CD4-positive, alpha-beta T cell treated with Interleukin-17A for 4 hours (primary cell): ENCODE results near the gene MRC2.

ENCODE experiments used
- DNase-seq: peaks from one replicate; pipeline ENCODE4 v3.0.0-alpha.2; 2020; ENCODE audit warnings: mixed read lengths

The MRC2 gene

DNA sequence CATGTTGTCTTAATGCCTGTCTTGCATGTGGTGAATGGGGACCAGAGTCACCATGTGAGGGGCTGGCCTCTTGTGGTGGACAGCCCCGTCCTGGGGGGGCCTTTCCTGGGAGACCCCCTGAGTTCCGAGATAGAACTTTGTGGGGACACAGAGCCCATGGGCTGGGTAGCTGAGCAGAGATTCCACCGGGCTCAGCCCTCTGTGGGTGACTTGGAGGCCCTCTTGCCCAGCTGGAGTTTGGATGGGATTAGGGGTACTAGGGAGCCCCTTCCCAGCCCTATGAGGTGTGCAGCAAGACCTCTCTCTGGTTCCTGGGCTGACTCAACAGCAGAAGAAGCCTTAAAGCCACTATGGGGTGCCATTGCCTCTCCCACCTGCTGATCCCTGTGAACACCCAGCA, 38.1 kb downstream of the MRC2 start:
- DNase-seq: no peak

DNA sequence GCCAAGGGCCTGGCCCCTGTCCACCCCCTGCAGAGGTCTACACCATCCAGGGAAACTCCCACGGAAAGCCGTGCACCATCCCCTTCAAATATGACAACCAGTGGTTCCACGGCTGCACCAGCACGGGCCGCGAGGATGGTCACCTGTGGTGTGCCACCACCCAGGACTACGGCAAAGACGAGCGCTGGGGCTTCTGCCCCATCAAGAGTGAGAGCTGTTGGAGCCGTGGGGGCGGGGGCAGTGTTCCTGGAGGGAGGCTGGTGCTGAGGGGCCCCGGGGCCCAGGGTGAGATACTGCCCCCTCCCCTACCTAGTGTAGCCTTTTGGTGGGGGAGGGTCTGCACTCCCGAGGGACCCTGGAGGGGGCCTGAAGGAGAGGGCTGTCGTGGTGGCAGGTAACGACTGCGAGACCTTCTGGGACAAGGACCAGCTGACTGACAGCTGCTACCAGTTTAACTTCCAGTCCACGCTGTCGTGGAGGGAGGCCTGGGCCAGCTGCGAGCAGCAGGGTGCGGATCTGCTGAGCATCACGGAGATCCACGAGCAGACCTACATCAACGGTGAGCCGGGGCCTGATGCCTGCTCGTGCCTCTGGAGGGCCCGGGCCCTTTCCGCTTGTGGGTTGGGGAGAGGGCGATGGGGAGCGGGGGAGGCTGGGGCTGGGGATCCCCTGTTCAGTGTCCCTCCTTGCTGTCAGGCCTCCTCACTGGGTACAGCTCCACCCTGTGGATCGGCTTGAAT, 38.8 kb downstream of the MRC2 start:
- DNase-seq: no peak

- no peak for DNase-seq
These were observed 39.5 kb downstream of the MRC2 start for GRCh38 chr17:62666801-62667591.

GRCh38 chr17:62668091-62668804, 40.8 kb downstream of the MRC2 start:
- DNase-seq: no peak

- DNase-seq: no peak
These were observed 42.8 kb downstream of the MRC2 start for GRCh38 chr17:62670202-62670821.

GRCh38 chr17:62671553-62671952, 44.1 kb downstream of the MRC2 start:
- DNase-seq: no peak

DNA sequence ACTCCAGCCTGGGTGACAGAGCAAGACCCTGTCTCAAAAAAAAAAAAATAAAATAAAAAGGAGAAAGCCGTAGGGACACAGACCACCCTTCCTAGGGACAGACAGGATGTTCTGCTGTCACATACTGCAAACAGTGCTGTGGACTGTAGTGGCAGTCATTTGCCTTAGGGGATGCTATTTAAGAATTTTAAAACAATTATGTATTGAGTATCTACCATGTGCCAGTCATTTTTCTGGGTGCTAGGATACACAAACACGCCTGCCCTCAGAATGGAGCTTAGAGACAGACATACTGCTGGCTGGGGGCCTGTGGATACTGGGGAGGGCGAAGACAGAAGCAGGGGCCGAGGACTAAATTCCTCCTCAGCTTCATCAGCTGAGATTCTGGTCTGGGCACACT, 45.5 kb downstream of the MRC2 start:
- no peak for DNase-seq

GRCh38 chr17:62673614-62674362, 46.3 kb downstream of the MRC2 start:
- no peak for DNase-seq

DNA sequence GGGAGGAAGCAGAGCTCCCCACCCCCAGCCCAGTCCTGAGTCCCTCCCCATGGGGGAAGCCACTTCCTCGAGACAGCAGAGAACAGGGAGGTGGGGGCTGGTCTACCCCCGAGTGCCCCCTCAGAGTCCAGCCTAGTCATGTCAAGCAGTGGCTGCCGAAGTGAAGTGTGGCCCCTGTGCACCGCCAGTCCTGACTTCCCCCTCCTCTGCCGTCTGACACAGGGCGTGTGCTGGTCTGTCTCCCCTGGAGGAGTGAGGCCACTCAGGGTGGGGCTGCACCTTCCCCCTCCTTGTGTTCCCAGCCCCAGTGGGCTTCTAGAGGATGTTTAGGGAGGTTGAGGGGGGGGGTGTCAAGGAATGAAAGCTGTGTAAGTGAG, 46.9 kb downstream of the MRC2 start:
- DNase-seq: no peak

GRCh38 chr17:62674841-62675240, 47.4 kb downstream of the MRC2 start:
- no peak for DNase-seq

DNA sequence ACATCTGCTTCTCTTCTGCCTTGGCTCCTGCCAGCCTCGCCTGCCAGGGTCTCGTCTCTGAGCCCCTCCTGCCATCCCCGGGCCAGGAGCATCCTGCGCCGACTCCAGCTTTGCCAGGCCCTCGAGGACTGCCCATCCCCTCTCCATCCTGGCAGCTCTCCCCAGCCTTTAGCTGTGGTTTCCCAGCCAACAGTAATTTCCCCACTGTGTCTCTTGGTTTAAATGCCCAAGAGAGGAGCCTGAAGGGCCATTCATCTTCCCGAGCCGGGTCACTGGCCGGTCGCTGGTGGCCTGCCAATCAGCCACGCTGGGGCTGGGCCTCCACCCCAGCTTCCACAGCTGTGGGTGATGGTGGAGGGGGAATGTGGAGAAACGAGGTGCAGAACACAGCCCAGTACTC, 47.8 kb downstream of the MRC2 start:
- DNase-seq: no peak

GRCh38 chr17:62675701-62676100, 48.2 kb downstream of the MRC2 start:
- no peak for DNase-seq

- no peak for DNase-seq
These were observed 48.9 kb downstream of the MRC2 start for GRCh38 chr17:62676231-62676943.

DNA sequence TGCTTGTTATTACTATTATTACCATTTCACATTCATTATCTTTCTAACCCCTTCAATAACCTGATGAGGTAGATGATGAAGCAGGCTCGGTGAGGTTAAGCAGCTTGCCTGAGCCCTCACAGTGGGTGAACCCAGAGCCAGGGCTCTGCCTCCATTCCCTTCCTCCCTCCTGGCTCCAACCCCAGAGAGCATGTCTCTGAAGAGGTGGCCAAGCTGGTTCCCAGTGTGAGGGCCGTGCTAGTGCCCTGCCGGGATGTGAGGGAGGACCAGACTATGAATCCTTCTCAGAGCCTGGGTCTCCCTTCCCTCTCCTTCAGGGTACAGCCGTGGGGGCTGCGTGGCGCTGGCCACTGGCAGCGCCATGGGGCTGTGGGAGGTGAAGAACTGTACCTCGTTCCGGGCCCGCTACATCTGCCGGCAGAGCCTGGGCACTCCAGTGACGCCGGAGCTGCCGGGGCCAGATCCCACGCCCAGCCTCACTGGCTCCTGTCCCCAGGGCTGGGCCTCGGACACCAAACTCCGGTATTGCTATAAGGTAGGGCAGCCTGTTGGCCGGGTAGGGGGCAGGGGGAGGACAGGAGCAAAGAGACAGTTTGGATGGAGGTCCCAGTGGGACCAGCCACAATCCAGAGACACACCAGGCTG, 49.6 kb downstream of the MRC2 start:
- DNase-seq: no peak

DNA sequence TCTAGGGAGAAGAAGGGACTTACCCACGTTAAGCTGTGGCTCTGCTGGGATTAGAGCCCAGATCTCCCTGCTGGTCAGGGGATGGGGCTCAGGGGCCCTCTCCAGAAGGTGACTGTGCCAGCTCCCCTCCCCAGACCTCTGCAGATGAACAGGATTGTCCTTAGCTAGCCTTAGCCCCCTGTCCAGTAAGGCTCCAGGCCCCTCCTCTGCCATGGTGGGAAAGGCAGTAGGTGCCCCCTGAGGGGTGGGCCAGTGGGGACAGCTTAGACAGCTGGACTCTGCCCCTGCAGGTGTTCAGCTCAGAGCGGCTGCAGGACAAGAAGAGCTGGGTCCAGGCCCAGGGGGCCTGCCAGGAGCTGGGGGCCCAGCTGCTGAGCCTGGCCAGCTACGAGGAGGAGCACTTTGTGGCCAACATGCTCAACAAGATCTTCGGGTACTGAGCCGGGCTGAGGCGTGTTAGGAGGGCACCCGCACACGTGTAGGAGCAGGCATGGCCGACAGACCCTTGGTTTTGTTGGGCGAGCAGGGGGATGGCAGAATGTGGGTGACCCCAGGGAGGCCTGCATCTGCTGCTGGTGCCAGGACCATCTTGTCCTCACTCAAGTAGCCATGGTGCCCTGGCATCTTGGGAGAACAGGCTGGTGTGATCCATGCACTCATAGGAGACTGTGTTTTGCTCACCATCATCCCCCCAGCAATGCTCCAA, 50.9 kb downstream of the MRC2 start:
- DNase-seq: no peak

DNA sequence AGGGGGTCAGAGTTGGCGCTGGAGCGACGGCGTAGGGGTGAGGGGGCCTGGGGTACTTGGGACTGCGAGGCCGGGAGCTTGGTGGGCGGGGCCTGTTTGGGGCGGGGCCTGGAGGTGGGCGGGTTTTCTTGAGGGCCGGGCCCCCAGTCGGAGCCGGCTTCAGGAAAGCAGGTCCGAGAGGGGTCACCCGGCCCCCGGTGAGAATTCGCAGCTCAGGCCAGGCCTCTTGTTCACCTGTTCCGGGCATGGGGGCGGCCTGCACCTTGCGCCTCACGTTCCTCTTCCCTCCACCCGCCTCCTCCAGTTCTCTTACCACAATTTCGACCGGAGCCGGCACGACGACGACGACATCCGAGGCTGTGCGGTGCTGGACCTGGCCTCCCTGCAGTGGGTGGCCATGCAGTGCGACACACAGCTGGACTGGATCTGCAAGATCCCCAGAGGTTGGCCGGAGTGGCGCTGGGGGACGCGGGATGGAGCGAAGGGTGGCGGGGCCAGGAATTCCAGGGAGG, 52.5 kb downstream of the MRC2 start:
- DNase-seq: no peak

DNA sequence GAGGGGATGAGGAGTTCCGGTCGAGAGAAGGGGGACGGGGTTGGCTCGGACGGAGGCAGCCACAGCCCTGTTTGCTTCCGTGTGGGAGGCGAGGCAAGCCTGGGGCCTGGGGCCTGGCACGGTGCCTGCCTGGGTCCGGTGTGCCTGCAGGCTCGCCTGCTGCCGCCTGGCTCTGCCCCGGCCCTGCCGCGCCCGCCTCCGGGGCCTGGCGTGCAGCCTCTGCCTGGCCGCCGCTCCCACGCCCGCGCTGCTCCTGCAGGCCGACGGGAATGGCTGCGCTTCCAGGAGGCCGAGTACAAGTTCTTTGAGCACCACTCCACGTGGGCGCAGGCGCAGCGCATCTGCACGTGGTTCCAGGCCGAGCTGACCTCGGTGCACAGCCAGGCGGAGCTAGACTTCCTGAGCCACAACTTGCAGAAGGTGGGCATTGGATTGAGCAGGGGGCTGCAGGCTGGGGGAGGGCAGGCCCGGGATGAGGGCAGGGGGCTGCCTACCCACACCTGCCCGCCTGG, 53.1 kb downstream of the MRC2 start:
- no peak for DNase-seq

GRCh38 chr17:62681061-62681938, 53.8 kb downstream of the MRC2 start:
- DNase-seq: no peak

DNA sequence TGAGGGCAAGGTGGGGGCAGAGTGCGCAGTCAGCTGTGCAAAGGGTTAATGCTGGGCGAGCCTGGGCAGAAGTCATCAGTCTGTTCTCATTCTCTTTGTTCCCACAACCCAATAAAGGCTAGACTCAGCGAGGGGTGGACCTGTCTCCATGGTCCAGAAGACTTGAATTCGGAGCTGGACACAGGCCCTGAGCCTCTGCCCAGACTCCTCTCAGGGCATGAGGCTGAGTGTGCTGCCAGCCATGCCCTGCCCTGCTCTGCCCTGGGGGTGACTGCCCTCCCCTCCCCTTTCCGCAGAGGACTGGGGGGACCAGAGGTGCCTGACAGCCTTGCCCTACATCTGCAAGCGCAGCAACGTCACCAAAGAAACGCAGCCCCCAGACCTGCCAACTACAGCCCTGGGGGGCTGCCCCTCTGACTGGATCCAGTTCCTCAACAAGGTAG, 54.5 kb downstream of the MRC2 start:
- DNase-seq: no peak
